Common myeloid progenitor, CD34-positive (primary cell): ENCODE results near the gene SPATA9.

Experiments
- CTCF ChIA-PET: fragments of 350-600 bp; sonication (Branson Sonifier 250); formaldehyde crosslinking; loops from one replicate; lab custom pipeline; 2021; ENCODE audit warnings: antibody characterized with exemption; lab: Charles Lee
- POLR2A ChIA-PET: fragments of 350-600 bp; sonication (Branson Sonifier 250); formaldehyde crosslinking; loops from one replicate; lab custom pipeline; 2021; ENCODE audit warnings: antibody characterized with exemption; lab: Charles Lee
- DNase-seq, 3 donors: peaks; one replicate each; pipeline versions ENCODE4 v3.0.0 to v3.0.0-alpha.2; 2013
- H3K27ac ChIP-seq, 2 experiments: 1 replicate in 1 of 2; 2 replicates in 1 of 2; pipeline ENCODE4 v1.7.0; 2013; ENCODE audit warnings: inconsistent platforms in 2 of 2, low read length in 2 of 2, mild to moderate bottlenecking in 2 of 2, low read depth in 1 of 2, moderate library complexity in 1 of 2; ENCODE audit not compliant: severe bottlenecking in 2 of 2, insufficient read depth in 1 of 2, poor library complexity in 1 of 2
- H3K27me3 ChIP-seq, 5 experiments: replicated peaks in 2 of 5; 1 replicate in 3 of 5; 2 replicates in 2 of 5; pipeline versions ENCODE4 v1.6.1 to v1.7.0; 2013; ENCODE audit warnings: low read length in 4 of 5, mild to moderate bottlenecking in 2 of 5, moderate library complexity in 2 of 5, inconsistent platforms in 1 of 5; ENCODE audit not compliant: insufficient read depth in 5 of 5, control insufficient read depth in 4 of 5
- H3K36me3 ChIP-seq, 4 experiments: 1 replicate in 2 of 4; 2 replicates in 2 of 4; pipeline versions ENCODE4 v1.6.1 to v1.7.0; 2013; ENCODE audit warnings: low read length in 3 of 4, control low read depth in 1 of 4, mild to moderate bottlenecking in 1 of 4; ENCODE audit not compliant: control insufficient read depth in 4 of 4, insufficient read depth in 4 of 4
- H3K4me1 ChIP-seq, 4 experiments: 1 replicate in 3 of 4; 2 replicates in 1 of 4; pipeline versions ENCODE4 v1.6.1 to v1.7.1; 2013; ENCODE audit warnings: low read length in 3 of 4, mild to moderate bottlenecking in 3 of 4, control low read depth in 1 of 4, inconsistent platforms in 1 of 4, moderate library complexity in 1 of 4; ENCODE audit not compliant: control insufficient read depth in 4 of 4, insufficient read depth in 4 of 4; ENCODE audit errors: control extremely low read depth in 1 of 4
- H3K4me3 ChIP-seq, 7 experiments: 1 replicate in 4 of 7; 2 replicates in 3 of 7; pipeline versions ENCODE4 v1.5.1 to v1.7.0; 2013; ENCODE audit warnings: mild to moderate bottlenecking in 7 of 7, low read length in 6 of 7, moderate library complexity in 6 of 7, inconsistent platforms in 2 of 7, low read depth in 2 of 7, control low read depth in 1 of 7; ENCODE audit not compliant: insufficient read depth in 4 of 7, control insufficient read depth in 1 of 7; ENCODE audit errors: extremely low read depth in 1 of 7
- H3K9me3 ChIP-seq, 5 experiments: 1 replicate in 4 of 5; 2 replicates in 1 of 5; pipeline versions ENCODE4 v1.6.1 to v1.7.1; 2013; ENCODE audit warnings: low read length in 4 of 5, mild to moderate bottlenecking in 2 of 5, inconsistent platforms in 1 of 5, low read depth in 1 of 5, moderate library complexity in 1 of 5; ENCODE audit not compliant: control insufficient read depth in 4 of 5, insufficient read depth in 2 of 5; ENCODE audit errors: control extremely low read depth in 1 of 5
- WGBS: methylation state at CpG from one replicate; pipeline ENCODE4 v1.1.5; 2013; ENCODE audit not compliant: insufficient coverage; 5-methylcytosine and 5-hydroxymethylcytosine counted together

SPATA9 gene

DNA sequence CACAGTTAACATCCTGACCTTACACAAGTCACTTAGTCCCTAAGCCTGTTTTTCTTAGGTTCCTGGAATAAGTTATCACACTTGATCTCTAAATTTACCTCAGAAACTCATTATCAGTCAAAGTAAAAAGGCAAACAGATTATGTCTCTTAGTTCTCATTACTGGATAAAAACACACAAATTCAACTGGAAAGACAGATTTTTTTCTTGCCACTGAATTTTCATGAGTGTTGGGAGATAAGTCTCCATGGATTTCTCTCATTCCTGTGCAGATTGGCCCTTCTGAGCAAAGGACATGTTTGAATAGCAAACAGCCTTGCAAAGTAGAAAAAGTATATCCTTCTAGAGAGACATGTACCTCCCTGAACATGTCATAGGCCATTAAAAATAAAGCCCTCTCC, 10.2 kb downstream of the SPATA9 start:
- Histone ChIP-seq H3K9me3 (no peaks in the 10 kb centered on the region), H3K36me3 (no peaks in the 10 kb centered on the region), H3K4me1 (peaks cover 0 to 21% (median 10%) of the 10 kb centered on the region in 4 experiments), H3K27ac (no peak overlapping the region), H3K27me3 (no peaks in the 10 kb centered on the region), H3K4me3 (no peak overlapping the region)
- no peak for DNase-seq
- ChIA-PET CTCF (interaction anchor here (0.7 to 1.4 kb wide), 4 partner anchors 99 to 174 kb away, joined by 3 to 4 read pairs (median 4); no protein-coding TSS in a partner anchor), POLR2A (interaction anchor here (0.9 kb wide), 2 partner anchors 24 to 197 kb away, joined by 3 read pairs; no protein-coding TSS in a partner anchor)

DNA sequence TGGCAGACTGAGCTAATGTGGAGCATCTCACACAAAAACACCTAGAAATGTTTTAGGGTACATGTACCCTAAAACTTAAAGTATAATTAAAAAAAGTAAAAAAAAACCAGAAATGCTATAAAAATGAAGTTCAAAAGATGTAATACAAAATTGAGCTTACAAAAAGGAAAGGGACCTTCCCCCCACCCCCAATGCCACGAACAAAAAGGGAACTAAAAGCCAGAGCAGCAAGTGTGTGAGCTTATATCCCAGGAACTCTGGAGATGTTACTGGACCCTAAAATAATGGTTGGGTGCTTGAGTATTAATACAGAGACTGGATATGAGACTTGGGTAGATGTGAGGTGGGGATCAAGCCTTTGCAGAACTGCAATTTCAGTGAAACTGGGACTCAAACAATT, 11.0 kb downstream of the SPATA9 start:
- peak in 2 of 3 donors; percentile 64 to 66 for DNase-seq
- Histone ChIP-seq H3K27ac (no peak overlapping the region), H3K4me1 (peaks cover 0 to 26% (median 16%) of the 10 kb centered on the region in 4 experiments), H3K36me3 (no peaks in the 10 kb centered on the region), H3K4me3 (no peak overlapping the region), H3K9me3 (no peaks in the 10 kb centered on the region), H3K27me3 (no peaks in the 10 kb centered on the region)
- ChIA-PET POLR2A (interaction anchor here (0.6 to 0.9 kb wide), 3 partner anchors 23 to 315 kb away, joined by 3 read pairs; no protein-coding TSS in a partner anchor), CTCF (interaction anchor here (0.7 to 3.1 kb wide), 9 partner anchors 9 to 175 kb away, joined by 3 to 8 read pairs (median 4); partner anchors contain the start of gene RHOBTB3)
- WGBS = no CpG with 5 or more reads among the region's 1 CpG

DNA sequence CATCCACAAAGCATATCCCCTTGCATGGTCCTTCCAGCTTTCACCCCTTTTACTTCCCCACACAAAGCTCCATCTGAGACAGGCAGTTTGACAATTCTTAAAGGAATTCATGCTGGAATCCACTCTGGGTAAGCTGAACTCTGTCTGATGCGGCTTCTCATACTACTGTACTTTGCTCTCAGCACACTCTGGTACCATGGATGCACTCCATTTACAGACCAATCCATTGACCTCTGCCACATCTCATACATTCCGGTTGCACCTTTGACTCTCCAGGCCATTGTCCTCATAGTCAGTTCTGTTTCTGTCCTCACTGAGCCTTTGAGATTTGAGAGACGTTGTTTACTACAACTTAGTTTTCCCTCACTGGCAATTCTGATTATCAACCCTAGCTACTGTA, 12.2 kb downstream of the SPATA9 start:
- 100% methylated on average over 3 of the region's 3 CpGs for WGBS
- Histone ChIP-seq H3K36me3 (no peaks in the 10 kb centered on the region), H3K27ac (no peak overlapping the region), H3K9me3 (no peaks in the 10 kb centered on the region), H3K4me1 (peaks cover 0 to 30% (median 17%) of the 10 kb centered on the region in 4 experiments), H3K4me3 (no peak overlapping the region), H3K27me3 (no peaks in the 10 kb centered on the region)
- ChIA-PET POLR2A (no interaction called here), CTCF (interaction anchor here (0.8 to 3.1 kb wide), 9 partner anchors 9 to 176 kb away, joined by 3 to 10 read pairs (median 4); partner anchors contain the start of gene RFESD)
- DNase-seq = no peak

DNA sequence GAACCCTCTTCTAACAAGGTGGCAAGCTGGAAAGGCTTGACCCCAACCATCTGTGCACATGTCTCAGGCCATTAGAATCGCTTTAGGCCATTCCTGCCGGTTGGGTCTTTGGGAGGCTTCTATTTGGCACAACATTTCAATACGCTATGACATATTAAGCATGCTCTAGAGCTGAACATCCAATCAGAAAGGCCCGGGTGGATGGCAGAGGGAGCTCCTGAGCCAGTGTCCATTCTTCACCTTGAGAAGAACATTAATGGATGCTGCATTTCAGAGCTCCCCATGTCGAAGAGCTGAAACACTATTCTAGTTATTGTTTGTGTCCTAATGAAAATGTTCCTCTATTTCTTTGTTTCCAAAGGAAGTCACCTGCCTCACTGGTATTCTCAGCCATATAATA, 12.8 kb downstream of the SPATA9 start:
- no peak for DNase-seq
- Histone ChIP-seq H3K4me1 (peaks cover 0 to 30% (median 17%) of the 10 kb centered on the region in 4 experiments), H3K27me3 (no peaks in the 10 kb centered on the region), H3K9me3 (no peaks in the 10 kb centered on the region), H3K27ac (no peak overlapping the region), H3K4me3 (no peak overlapping the region), H3K36me3 (no peaks in the 10 kb centered on the region)
- WGBS = 95% methylated on average over 4 of the region's 5 CpGs
- ChIA-PET POLR2A (no interaction called here), CTCF (interaction anchor here (0.8 to 3.1 kb wide), 10 partner anchors 9 to 178 kb away, joined by 3 to 10 read pairs (median 4); partner anchors contain the start of gene RFESD)

DNA sequence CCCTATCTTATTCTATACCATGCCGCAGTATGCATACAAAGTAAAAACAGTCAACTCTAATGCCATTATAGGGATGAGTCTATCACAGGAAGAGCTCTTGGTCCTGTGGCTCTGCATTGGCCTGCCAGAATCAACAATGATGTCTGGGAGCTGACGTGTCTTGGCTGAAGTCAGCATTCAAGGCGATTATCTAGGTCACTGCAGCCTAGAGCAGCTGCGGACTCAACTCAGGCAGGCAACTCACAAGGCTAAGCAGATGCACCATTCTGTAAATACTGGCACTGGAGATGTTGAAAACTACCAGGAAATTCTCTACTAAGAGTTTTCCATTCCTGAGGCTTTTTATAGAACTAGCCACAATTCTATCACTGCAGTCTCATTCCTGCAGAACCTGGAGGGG, 13.3 kb downstream of the SPATA9 start:
- peaks cover 0 to 32% (median 18%) of the 10 kb centered on the region in 4 experiments for H3K4me1 ChIP-seq
- H3K36me3 ChIP-seq = no peaks in the 10 kb centered on the region
- WGBS = 96% methylated on average over 4 of the region's 4 CpGs
- no peaks in the 10 kb centered on the region for H3K9me3 ChIP-seq
- DNase-seq = no peak
- ChIA-PET POLR2A (no interaction called here), CTCF (interaction anchor here (0.9 to 3.1 kb wide), 7 partner anchors 8 to 179 kb away, joined by 3 to 10 read pairs (median 5); partner anchors contain the start of gene RFESD)
- H3K27ac ChIP-seq = no peak overlapping the region
- no peaks in the 10 kb centered on the region for H3K27me3 ChIP-seq
- no peak overlapping the region for H3K4me3 ChIP-seq

DNA sequence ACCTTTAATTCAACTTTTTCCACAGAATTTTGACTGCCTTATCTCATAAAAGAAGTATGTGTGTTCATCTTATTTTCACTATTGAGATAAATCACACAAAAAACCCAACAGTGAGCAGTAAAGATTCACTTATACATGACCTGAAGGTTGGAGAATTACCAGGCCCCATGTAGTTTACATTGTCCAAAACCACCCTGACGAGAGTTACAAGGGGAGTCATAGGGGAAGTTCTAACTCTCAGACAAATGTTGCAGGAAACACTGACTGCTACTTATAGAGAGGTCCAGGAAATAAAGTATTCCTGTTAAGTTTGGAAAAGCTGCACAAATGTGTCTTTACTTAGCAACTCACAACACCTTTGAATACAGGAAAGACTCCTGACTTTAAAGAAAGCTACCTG, 14.1 kb downstream of the SPATA9 start:
- ChIA-PET CTCF (interaction anchor here (1.7 to 2.9 kb wide), 3 partner anchors 16 to 62 kb away, joined by 5 to 10 read pairs (median 6); partner anchors contain the start of gene RHOBTB3), POLR2A (no interaction called here)
- peaks cover 0 to 35% (median 20%) of the 10 kb centered on the region in 4 experiments for H3K4me1 ChIP-seq
- no peak overlapping the region for H3K4me3 ChIP-seq
- DNase-seq = peak in 2 of 3 donors; percentile 26 to 31
- H3K27me3 ChIP-seq = no peaks in the 10 kb centered on the region
- no CpG with 5 or more reads among the region's 1 CpG for WGBS
- no peaks in the 10 kb centered on the region for H3K36me3 ChIP-seq
- no peaks in the 10 kb centered on the region for H3K9me3 ChIP-seq
- no peak overlapping the region for H3K27ac ChIP-seq

DNA sequence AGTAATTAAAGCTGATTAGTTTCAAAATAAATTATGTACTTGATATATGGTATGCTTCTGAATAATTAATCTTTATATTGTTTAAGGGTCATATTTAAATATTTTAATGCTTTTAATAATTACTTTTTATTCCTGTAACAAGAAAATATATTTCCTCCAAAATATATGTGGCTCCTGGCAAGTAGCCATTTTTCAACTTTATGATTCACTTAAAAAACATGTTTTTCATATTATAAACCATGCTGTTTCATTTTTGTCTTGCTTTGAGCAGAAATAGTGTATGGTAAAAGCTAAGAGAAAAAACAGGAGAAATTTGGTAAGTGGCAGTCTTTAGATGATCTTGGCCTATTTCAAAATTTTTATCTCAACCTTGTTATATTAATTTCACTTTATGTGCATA, 14.6 kb downstream of the SPATA9 start:
- ChIA-PET POLR2A (no interaction called here), CTCF (interaction anchor here (1.3 to 3.1 kb wide), 6 partner anchors 15 to 178 kb away, joined by 3 to 10 read pairs (median 6); partner anchors contain the start of gene RHOBTB3)

More for the DNA sequence above, 14.6 kb downstream of the SPATA9 start:
- H3K9me3 ChIP-seq = no peaks in the 10 kb centered on the region
- no peaks in the 10 kb centered on the region for H3K27me3 ChIP-seq
- H3K36me3 ChIP-seq = no peaks in the 10 kb centered on the region
- no peak overlapping the region for H3K27ac ChIP-seq
- no peak for DNase-seq
- H3K4me1 ChIP-seq = peaks cover 0 to 35% (median 20%) of the 10 kb centered on the region in 4 experiments
- H3K4me3 ChIP-seq = no peak overlapping the region
